HepG2 (cell line): ENCODE results near the gene CFAP46. TPM values are rescaled to one million over a fixed set of nuclear protein-coding genes. Genes with fewer than 3 reads are reported as not detected.

ENCODE experiments used
- SP140L ChIP-seq: sonication (generic); formaldehyde crosslinking; IDR thresholded peaks from 2 replicates; pipeline ENCODE4 v1.4.0; 2020; ENCODE audit warnings: missing genetic modification reagents, borderline replicate concordance
- ZNF180 ChIP-seq: sonication (generic); formaldehyde crosslinking; IDR thresholded peaks from 2 replicates; pipeline ENCODE4 v1.4.0; 2020; ENCODE audit warnings: low read depth, missing genetic modification reagents, borderline replicate concordance
- ZNF577 ChIP-seq: sonication (generic); formaldehyde crosslinking; IDR thresholded peaks from 2 replicates; pipeline ENCODE4 v1.4.0; 2020; ENCODE audit warnings: mild to moderate bottlenecking, low read depth, missing genetic modification reagents, borderline replicate concordance
- polyA plus RNA-seq, 8 experiments: library from polyadenylated mRNA; depleted of rRNA in 3 of 8; stranded (reverse) in 7 of 8; unstranded in 1 of 8; fragments of >200 nt; fragmentation: Illumina TruSeq in 4 of 8; extraction: Trizol in 4 of 8; gene quantifications; 2 replicates each; pipeline versions ENCODE4 v1.2.1 to v1.2.3, GENCODE V29; 2011 to 2016; ENCODE audit warnings: low read depth in 4 of 8, missing spikeins in 1 of 8, mixed read lengths in 1 of 8; ENCODE audit not compliant: insufficient read depth in 1 of 8
- total RNA-seq, 5 experiments: library from RNA; depleted of rRNA; stranded (reverse); fragments of >200 nt; fragmentation: Illumina TruSeq; extraction: Trizol; gene quantifications; 2 replicates each; pipeline ENCODE4 v1.2.3, GENCODE V29; 2016; ENCODE audit warnings: low read depth in 1 of 5
- TF ChIP-seq, protein P1 (sequence below): sonication (generic); formaldehyde crosslinking; IDR thresholded peaks from 2 replicates; pipeline ENCODE4 v1.4.0; 2020; ENCODE audit warnings: missing genetic modification reagents
- TF ChIP-seq, protein P2 (sequence below): sonication (generic); formaldehyde crosslinking; IDR thresholded peaks from 2 replicates; pipeline ENCODE4 v1.5.1; 2020; ENCODE audit warnings: missing genetic modification reagents, mild to moderate bottlenecking, borderline replicate concordance
- TF ChIP-seq, protein P3 (sequence below): sonication (generic); formaldehyde crosslinking; IDR thresholded peaks from 2 replicates; pipeline ENCODE4 v1.5.0; 2020; ENCODE audit warnings: mild to moderate bottlenecking, missing genetic modification reagents, borderline replicate concordance

CFAP46 gene
- total and polyA plus RNA-seq, 2 of the 13 experiments (the other 11 are each of a cell fraction or from before 2014, with no cell fraction given), result 0.24 to 0.84 TPM

DNA sequence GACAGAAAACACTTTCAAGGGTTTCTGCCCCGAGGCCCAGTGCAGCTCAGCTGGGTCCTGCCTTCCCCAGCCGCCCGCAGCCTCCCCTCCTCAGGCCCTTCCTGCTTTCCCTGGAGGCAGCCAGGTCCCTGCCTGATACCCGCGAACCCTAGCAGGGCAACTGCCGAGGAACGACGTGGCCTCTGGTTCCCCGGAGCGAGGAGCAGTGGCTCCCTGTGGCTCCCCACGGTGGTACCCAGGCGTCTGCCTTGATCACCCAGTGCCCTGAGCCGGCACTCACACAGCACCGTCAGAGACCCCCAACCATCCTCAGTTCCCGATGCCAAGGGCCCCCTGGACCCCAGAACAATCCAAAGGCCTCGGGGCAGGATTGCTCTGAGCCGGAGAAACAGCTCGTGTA, 58.3 kb downstream of the CFAP46 start (continued):
- TF ChIP-seq, protein P1, sequence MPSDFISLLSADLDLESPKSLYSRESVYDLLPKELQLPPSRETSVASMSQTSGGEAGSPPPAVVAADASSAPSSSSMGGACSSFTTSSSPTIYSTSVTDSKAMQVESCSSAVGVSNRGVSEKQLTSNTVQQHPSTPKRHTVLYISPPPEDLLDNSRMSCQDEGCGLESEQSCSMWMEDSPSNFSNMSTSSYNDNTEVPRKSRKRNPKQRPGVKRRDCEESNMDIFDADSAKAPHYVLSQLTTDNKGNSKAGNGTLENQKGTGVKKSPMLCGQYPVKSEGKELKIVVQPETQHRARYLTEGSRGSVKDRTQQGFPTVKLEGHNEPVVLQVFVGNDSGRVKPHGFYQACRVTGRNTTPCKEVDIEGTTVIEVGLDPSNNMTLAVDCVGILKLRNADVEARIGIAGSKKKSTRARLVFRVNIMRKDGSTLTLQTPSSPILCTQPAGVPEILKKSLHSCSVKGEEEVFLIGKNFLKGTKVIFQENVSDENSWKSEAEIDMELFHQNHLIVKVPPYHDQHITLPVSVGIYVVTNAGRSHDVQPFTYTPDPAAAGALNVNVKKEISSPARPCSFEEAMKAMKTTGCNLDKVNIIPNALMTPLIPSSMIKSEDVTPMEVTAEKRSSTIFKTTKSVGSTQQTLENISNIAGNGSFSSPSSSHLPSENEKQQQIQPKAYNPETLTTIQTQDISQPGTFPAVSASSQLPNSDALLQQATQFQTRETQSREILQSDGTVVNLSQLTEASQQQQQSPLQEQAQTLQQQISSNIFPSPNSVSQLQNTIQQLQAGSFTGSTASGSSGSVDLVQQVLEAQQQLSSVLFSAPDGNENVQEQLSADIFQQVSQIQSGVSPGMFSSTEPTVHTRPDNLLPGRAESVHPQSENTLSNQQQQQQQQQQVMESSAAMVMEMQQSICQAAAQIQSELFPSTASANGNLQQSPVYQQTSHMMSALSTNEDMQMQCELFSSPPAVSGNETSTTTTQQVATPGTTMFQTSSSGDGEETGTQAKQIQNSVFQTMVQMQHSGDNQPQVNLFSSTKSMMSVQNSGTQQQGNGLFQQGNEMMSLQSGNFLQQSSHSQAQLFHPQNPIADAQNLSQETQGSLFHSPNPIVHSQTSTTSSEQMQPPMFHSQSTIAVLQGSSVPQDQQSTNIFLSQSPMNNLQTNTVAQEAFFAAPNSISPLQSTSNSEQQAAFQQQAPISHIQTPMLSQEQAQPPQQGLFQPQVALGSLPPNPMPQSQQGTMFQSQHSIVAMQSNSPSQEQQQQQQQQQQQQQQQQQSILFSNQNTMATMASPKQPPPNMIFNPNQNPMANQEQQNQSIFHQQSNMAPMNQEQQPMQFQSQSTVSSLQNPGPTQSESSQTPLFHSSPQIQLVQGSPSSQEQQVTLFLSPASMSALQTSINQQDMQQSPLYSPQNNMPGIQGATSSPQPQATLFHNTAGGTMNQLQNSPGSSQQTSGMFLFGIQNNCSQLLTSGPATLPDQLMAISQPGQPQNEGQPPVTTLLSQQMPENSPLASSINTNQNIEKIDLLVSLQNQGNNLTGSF (CRISPR knock-in tag), result no peak
- TF ChIP-seq, protein P2, sequence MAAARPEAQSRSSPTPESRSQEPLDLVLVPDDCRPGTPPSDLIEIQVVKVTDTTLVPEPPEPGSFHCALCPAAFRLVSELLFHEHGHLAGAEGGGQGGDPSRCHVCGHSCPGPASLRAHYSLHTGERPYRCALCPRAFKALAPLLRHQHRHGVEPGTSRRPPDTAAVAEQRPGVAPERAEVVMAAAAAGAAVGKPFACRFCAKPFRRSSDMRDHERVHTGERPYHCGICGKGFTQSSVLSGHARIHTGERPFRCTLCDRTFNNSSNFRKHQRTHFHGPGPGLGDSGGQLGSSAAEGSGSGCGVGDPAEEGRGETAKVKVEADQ, result no peak
- TF ChIP-seq, protein P3, sequence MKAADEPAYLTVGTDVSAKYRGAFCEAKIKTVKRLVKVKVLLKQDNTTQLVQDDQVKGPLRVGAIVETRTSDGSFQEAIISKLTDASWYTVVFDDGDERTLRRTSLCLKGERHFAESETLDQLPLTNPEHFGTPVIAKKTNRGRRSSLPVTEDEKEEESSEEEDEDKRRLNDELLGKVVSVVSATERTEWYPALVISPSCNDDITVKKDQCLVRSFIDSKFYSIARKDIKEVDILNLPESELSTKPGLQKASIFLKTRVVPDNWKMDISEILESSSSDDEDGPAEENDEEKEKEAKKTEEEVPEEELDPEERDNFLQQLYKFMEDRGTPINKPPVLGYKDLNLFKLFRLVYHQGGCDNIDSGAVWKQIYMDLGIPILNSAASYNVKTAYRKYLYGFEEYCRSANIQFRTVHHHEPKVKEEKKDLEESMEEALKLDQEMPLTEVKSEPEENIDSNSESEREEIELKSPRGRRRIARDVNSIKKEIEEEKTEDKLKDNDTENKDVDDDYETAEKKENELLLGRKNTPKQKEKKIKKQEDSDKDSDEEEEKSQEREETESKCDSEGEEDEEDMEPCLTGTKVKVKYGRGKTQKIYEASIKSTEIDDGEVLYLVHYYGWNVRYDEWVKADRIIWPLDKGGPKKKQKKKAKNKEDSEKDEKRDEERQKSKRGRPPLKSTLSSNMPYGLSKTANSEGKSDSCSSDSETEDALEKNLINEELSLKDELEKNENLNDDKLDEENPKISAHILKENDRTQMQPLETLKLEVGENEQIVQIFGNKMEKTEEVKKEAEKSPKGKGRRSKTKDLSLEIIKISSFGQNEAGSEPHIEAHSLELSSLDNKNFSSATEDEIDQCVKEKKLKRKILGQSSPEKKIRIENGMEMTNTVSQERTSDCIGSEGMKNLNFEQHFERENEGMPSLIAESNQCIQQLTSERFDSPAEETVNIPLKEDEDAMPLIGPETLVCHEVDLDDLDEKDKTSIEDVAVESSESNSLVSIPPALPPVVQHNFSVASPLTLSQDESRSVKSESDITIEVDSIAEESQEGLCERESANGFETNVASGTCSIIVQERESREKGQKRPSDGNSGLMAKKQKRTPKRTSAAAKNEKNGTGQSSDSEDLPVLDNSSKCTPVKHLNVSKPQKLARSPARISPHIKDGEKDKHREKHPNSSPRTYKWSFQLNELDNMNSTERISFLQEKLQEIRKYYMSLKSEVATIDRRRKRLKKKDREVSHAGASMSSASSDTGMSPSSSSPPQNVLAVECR (CRISPR knock-in tag), result no peak
- TF ChIP-seq ZNF577 (CRISPR knock-in tag) (no peak), SP140L (CRISPR knock-in tag) (no peak), ZNF180 (CRISPR knock-in tag) (no peak)
